Measurements from ENCODE around the gene PRPSAP1.
"Not testable (repeated sequence)": the region's sequence is repeated elsewhere in the genome, so short reads cannot be mapped to it uniquely, and the experiment has no call there.

PRPSAP1 gene

GRCh38 chr17:76357597-76358158 is 4.0 kb upstream of the PRPSAP1 start:
- DNase-seq, result no peak

DNA sequence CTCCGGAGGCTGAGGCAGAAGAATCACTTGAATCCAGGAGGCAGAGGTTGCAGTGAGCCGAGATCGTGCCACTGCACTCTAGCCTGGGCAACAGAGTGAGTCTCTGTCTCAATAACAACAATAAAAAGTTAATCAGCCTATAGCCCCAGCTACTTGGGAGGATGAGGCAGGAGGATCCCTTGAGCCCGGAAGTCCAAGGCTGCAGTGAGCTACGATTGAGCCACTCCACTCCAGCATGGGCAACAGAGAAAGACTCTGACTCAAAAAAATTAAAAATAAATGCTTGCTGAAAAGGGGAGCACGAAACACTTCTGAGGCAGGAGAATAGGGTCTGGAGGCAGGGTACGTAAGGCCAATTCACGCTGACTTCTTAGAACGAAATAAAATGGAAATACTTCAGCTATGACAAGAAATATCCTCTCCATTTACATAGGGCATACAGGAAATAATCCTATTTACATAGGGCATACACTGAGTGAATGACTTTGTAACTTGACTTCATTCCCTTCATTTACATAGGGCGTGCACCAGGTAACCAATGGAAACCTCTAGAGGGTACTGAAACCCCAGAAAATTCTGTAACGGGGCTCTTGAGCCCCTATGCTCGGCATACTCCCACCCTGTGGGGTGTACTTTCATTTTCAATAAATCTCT is 3.2 kb upstream of the PRPSAP1 start:
- no peak for DNase-seq

DNA sequence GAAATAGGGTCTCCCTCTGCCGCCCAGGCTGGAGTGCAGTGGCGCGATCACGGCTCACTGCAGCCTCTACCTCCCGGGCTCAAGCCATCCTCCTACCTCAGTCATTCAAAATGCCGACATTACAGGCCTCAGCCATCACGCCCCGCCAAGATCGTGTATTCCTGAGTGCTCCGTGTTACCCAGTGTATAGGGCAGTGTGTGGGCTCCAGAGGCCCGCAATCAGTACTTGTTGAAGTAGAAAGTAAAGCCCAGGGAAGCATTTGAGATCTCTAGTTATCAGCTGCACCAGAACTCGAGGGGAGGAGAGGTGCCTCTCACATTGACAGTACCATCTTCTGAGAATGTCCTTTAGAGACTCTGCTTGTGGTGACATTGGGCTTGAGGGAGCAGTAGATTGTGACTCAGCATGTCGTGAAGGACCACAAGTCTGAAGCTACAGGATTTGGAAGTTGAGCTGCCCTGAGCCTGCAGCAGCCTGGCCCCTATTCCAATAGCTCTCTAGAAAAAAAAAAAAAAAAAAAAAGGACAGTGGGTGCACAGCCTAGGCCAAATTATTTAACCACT is 1.1 kb upstream of the PRPSAP1 start:
- peak; percentile 39 for DNase-seq

DNA sequence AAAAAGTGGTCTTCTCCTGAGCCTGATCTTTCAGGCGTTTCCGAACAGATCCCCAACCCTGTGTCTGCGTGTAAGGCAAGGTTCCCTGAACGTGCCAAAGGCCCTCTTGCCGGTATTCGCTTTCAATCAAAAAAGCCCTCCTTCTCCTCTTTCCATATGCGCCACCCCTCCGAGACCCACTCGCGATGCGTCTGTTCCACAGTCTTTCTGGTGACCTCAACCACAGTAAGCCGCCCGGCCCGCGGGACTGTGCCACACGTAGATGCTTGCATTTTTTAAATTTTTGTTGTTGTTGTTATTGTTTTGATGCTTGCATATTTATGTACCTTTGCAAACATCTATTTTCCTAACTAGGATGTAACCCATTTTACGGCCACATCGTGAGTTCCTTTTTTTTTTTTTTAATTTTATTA is 607 bp upstream of the PRPSAP1 start:
- no peak for DNase-seq

GRCh38 chr17:76353004-76353598 is 615 bp downstream of the PRPSAP1 start:
- no peak for DNase-seq

DNA sequence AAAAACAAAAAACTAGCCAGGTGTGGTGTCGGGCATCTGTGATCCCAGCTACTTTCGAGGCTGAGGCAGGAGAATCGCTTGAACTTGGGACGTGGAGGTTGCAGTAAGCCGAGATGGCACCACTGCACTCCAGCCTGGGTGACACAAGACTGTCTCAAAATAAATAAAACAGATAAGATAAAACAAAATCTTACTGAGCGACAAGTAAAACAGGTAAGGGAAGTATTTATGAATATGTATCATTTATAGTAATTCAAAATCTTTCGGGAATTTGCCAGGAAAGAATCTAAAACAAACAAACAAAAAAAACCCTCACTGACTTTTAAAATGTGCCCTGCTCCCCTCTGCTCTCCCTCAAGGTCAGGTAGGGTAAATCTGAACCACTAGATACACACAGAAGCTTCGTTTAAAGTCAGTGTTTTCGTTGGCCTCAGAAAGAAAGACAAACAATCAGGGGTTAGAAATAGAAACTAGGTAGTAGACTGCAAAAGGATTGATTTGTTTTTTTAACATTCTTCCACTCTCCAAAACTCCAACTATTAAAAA is 2.1 kb downstream of the PRPSAP1 start:
- no peak for DNase-seq

- no peak for DNase-seq
Observed at GRCh38 chr17:76350463-76350862, 3.3 kb downstream of the PRPSAP1 start.

DNA sequence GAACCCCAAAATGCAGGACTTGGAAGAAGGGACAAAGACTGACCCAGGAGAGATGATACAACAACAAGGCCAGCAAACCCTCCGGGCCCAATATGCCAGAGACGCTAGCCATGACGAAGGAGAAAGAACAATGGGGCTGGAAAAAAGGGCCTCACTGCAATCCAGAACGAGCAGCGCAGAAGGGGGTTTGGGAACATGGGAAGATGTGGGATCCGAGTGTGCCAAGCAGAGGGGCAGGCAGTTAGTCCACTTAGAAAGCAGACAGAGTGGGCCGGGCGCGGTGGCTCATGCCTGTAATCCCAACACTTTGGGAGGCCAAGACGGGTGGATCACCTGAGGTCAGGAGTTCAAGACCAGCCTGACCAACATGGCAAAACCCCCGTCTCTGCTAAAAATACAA is 6.8 kb downstream of the PRPSAP1 start:
- not testable (repeated sequence) for DNase-seq

- no peak for DNase-seq
Observed at GRCh38 chr17:76345377-76345974, 8.2 kb downstream of the PRPSAP1 start.

- no peak for DNase-seq
Observed at GRCh38 chr17:76343106-76343505, 10.6 kb downstream of the PRPSAP1 start.

- DNase-seq, result no peak
Observed at GRCh38 chr17:76341301-76341700, 12.4 kb downstream of the PRPSAP1 start.

GRCh38 chr17:76337413-76337777 is 16.3 kb downstream of the PRPSAP1 start:
- DNase-seq, result no peak

- no peak for DNase-seq
Observed at GRCh38 chr17:76336756-76337412, 16.8 kb downstream of the PRPSAP1 start.

GRCh38 chr17:76335716-76336381 is 17.9 kb downstream of the PRPSAP1 start:
- DNase-seq, result no peak

DNA sequence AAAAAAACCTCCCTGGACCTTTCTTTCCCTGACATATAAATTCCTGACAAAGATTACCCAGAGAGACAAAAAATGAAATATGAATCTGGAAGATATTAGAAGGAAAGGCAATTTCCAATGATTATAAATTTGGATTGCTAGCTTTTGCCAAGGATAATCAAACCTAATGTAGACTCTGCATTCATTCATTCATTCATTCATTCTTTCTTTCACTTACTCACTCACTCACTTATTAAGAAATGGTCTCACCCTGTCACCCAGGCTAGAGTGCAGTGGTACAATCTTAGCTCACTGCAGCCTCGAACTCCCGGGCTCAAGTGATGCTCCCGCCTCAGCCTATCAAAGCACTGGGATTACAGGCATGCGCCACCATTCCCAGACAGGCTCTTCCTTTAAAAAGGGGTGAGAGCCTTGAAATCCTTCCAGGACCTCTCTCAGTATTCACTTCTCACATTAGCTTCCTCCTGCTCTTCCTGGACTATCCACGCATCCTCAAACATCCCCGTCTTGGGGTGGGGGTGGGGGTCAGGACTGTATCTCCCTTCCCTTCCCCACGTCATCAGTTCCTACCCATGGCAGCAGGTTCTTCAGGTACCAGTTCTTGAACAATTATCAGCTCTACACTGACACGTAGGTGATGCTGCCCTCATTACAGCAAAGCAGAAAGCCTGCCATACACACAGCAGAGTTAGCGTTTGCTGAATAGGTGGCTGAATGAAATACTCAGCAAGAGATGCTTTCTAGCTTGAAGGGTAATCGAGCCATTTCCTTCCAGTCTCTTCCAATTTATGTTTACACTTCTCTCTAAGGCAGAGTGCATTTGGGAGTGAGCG is 19.8 kb downstream of the PRPSAP1 start:
- no peak for DNase-seq

- DNase-seq, result no peak
Observed at GRCh38 chr17:76331083-76331482, 22.6 kb downstream of the PRPSAP1 start.

- no peak for DNase-seq
Observed at GRCh38 chr17:76329664-76330063, 24.1 kb downstream of the PRPSAP1 start.

DNA sequence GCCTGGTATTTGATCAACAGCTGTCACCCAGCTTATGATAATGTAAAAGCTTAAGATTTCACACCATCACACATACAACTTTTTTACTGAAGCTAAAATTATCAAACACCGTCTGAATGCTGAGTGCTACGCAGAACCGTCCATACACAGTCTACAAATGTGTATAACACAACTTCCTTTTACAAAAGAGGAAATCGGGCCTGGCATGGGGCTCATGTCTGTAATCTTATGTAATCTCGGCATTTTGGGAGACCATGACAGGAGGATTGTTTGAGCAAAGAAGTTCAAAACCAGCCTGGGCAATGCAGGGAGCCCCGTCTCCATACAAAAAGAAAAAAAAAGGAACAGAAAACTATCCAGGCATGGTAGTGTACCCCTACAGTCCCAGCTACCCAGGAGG is 26.0 kb downstream of the PRPSAP1 start:
- no peak for DNase-seq

DNA sequence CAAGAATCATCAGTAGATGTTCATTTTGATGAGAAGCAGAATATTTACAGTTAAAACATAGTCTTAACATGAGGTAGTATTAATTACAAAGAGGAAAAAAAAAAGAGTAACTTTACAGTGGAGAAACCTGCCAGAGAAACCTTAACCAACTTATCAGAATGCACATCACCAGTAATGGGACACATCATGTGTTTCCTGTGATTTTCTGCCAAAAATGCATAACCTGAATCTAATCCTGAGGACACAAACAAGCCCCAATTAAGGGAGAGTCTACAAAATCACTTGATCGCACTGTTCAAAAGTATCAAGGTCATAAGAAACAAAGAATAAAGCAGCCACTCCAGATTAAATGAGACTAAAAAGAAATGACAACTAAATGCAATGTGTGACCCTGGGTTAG is 27.4 kb downstream of the PRPSAP1 start:
- no peak for DNase-seq

- no peak for DNase-seq
Observed at GRCh38 chr17:76318586-76318985, 35.1 kb downstream of the PRPSAP1 start.

- DNase-seq, result no peak
Observed at GRCh38 chr17:76317535-76317934, 36.2 kb downstream of the PRPSAP1 start.
